Fibroblast of lung (primary cell): ENCODE measurements around the gene ENO4. TPM values are rescaled to one million over a fixed set of nuclear protein-coding genes. Genes with fewer than 3 reads are reported as not detected.

Source experiments
- DNase-seq, 2 donors: peaks; one replicate each; pipeline versions ENCODE4 v3.0.0 to v3.0.0-alpha.2; 2010; ENCODE audit warnings: low read depth in 2 of 2
- H2AFZ ChIP-seq: 2 replicates; pipeline ENCODE4 v1.5.1; 2012; ENCODE audit warnings: low read length, control low read depth, inconsistent platforms
- H3K27ac ChIP-seq: 2 replicates; pipeline ENCODE4 v1.5.1; 2011; ENCODE audit warnings: low read length, control low read depth; ENCODE audit not compliant: insufficient read depth
- H3K27me3 ChIP-seq: 2 replicates; pipeline ENCODE4 v1.5.1; 2011; ENCODE audit warnings: mild to moderate bottlenecking, low read length; ENCODE audit not compliant: control insufficient read depth, insufficient read depth
- H3K36me3 ChIP-seq: 2 replicates; pipeline ENCODE4 v1.5.1; 2011; ENCODE audit warnings: low read length; ENCODE audit not compliant: control insufficient read depth, insufficient read depth
- H3K4me1 ChIP-seq: 2 replicates; pipeline ENCODE4 v1.5.1; 2011; ENCODE audit warnings: low read length; ENCODE audit not compliant: control insufficient read depth, insufficient read depth; ENCODE audit errors: extremely low read depth
- H3K4me2 ChIP-seq: 2 replicates; pipeline ENCODE4 v1.5.1; 2011; ENCODE audit warnings: low read length, control low read depth; ENCODE audit not compliant: insufficient read depth; ENCODE audit errors: extremely low read depth
- H3K4me3 ChIP-seq, 4 experiments: fragments of 200-600 bp in 1 of 4; sonication (generic) in 1 of 4; replicated peaks in 1 of 4; 2 replicates each; pipeline ENCODE4 v1.5.1; 2011 to 2016; ENCODE audit warnings: low read length in 4 of 4, low read depth in 3 of 4, mild to moderate bottlenecking in 3 of 4, control low read depth in 2 of 4, inconsistent platforms in 1 of 4, mixed read lengths in 1 of 4; ENCODE audit not compliant: insufficient read depth in 1 of 4; ENCODE audit errors: control extremely low read depth in 1 of 4
- H3K79me2 ChIP-seq: 2 replicates; pipeline ENCODE4 v1.5.1; 2012; ENCODE audit warnings: mild to moderate bottlenecking, low read length, inconsistent platforms; ENCODE audit not compliant: control insufficient read depth, insufficient read depth
- H3K9ac ChIP-seq: 2 replicates; pipeline ENCODE4 v1.5.1; 2011; ENCODE audit warnings: mild to moderate bottlenecking, low read length, control low read depth; ENCODE audit not compliant: insufficient read depth
- H3K9me3 ChIP-seq: 2 replicates; pipeline ENCODE4 v1.5.1; 2012; ENCODE audit warnings: low read depth, low read length; ENCODE audit not compliant: control insufficient read depth, insufficient read depth
- H4K20me1 ChIP-seq: 2 replicates; pipeline ENCODE4 v1.5.1; 2011; ENCODE audit warnings: low read length; ENCODE audit not compliant: control insufficient read depth, insufficient read depth; ENCODE audit errors: extremely low read depth
- EZH2 ChIP-seq: IDR thresholded peaks from 2 replicates; pipeline ENCODE4 v1.5.1; 2012; ENCODE audit warnings: low read length, control low read depth, mild to moderate bottlenecking; ENCODE audit errors: missing control alignments
- polyA plus RNA-seq, 2 donors: library from polyadenylated mRNA; depleted of rRNA in 1 of 2; stranded (reverse) in 1 of 2; unstranded in 1 of 2; fragments of >200 nt; gene quantifications; 2 replicates each; pipeline ENCODE4 v1.2.1, GENCODE V29; 2011 to 2012; ENCODE audit warnings: missing spikeins in 1 of 2
- total RNA-seq: library from RNA; depleted of rRNA; stranded (reverse); fragments of >200 nt; gene quantifications from 2 replicates; pipeline ENCODE4 v1.2.1, GENCODE V29; 2014
- TF ChIP-seq, protein P1 (sequence below), 2 donors: IDR thresholded peaks in 1 of 2; conservative IDR thresholded peaks in 1 of 2; 1 replicate in 1 of 2; 2 replicates in 1 of 2; pipeline ENCODE4 v1.5.1; 2011 to 2012; ENCODE audit warnings: low read length in 2 of 2, control low read depth in 1 of 2, inconsistent platforms in 1 of 2, low read depth in 1 of 2, mild to moderate bottlenecking in 1 of 2

The ENO4 gene
- total and polyA plus RNA-seq, 2 donors (not counting 1 experiment from before 2014, with no cell fraction given), result 0.05 to 0.66 TPM

DNA sequence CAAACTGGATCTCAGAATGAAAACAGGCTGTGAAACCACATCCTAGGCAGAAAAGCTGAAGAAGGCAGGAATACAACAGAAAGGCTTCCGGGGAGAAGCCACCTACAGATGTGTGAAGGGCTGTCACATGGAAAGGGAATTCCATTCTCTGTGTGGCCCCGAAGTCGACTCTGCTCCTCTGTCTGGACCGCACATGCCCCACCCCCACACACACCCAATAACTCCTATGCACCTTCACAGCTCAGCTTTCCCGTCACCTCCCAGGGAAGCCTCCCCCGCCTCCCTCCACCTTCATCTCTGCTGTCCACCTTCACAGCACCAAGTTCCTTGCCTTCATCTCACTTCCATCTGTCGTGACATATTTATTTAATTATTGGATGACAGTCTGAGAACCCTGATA lies 23.4 kb upstream of the ENO4 start:
- TF ChIP-seq, protein P1, sequence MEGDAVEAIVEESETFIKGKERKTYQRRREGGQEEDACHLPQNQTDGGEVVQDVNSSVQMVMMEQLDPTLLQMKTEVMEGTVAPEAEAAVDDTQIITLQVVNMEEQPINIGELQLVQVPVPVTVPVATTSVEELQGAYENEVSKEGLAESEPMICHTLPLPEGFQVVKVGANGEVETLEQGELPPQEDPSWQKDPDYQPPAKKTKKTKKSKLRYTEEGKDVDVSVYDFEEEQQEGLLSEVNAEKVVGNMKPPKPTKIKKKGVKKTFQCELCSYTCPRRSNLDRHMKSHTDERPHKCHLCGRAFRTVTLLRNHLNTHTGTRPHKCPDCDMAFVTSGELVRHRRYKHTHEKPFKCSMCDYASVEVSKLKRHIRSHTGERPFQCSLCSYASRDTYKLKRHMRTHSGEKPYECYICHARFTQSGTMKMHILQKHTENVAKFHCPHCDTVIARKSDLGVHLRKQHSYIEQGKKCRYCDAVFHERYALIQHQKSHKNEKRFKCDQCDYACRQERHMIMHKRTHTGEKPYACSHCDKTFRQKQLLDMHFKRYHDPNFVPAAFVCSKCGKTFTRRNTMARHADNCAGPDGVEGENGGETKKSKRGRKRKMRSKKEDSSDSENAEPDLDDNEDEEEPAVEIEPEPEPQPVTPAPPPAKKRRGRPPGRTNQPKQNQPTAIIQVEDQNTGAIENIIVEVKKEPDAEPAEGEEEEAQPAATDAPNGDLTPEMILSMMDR (conservative IDR thresholded peaks at IDR 0.05 in 1 of 2, IDR thresholded peaks at IDR 0.05 in 1 of 2; ENCODE audit: low read depth in 1 of 2, low read length in 2 of 2), result no peak
- no peak for TF ChIP-seq EZH2
- Histone ChIP-seq H3K9ac (no peak overlapping the region), H3K4me2 (no peak overlapping the region), H3K4me3 (no peak overlapping the region), H3K27ac (no peak overlapping the region), H3K9me3 (no peaks in the 10 kb centered on the region), H3K4me1 (no peaks in the 10 kb centered on the region), H3K36me3 (no peaks in the 10 kb centered on the region), H4K20me1 (no peaks in the 10 kb centered on the region), H2AFZ (no peak overlapping the region), H3K27me3 (no peaks in the 10 kb centered on the region), H3K79me2 (no peaks in the 10 kb centered on the region)
- no peak for DNase-seq

DNA sequence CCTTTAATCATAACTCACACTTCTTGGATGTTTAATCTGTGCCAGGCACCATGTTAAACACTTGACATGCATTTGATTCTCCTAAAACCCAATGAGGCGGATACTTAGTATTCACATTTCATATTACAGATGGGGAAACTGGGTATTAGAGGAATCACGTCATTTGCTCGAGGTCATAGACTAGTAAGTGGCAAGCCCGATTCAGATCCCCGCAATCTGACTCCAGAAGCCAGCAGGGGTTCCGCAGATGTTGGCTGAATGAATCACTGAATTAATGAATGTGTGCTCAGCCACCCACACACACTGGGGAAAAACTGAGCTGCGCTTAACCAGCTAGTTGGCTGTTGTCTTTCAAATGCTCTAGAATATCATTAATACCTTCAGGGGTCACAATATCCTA lies 22.5 kb upstream of the ENO4 start:
- Histone ChIP-seq H3K4me3 (no peak overlapping the region), H3K9ac (no peak overlapping the region), H3K27me3 (no peaks in the 10 kb centered on the region), H3K27ac (no peak overlapping the region), H3K36me3 (no peaks in the 10 kb centered on the region), H3K4me2 (no peak overlapping the region), H3K9me3 (no peaks in the 10 kb centered on the region), H3K4me1 (no peaks in the 10 kb centered on the region), H3K79me2 (no peaks in the 10 kb centered on the region), H2AFZ (no peak overlapping the region), H4K20me1 (no peaks in the 10 kb centered on the region)
- peak in 1 of 2 donors; percentile 96 for DNase-seq
- no peak for TF ChIP-seq EZH2

DNA sequence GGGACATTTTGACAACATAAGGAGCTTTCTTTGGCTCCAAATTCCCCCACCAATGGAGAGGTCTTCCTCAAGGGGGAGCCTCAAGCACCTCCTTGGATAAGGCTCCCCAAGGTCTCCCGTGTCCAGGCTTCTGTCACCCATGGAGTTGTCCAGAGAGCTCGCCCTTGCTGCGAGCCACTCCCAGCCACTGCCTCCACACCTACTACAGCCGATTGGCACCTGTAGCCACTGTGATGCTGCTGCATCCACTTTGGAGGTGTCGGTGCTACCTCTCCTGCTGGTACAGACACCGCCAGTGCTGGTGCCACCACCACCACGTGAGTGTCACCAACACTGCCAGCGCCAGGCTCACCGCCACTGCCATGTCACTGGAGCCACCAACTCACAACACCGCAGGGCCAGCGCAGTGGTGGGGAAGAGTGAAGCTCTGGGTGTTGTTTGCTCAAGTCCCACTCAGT lies 22.1 kb upstream of the ENO4 start:
- H3K27me3 ChIP-seq, result no peaks in the 10 kb centered on the region

More for the DNA sequence above, 22.1 kb upstream of the ENO4 start:
- Histone ChIP-seq H3K4me1 (no peaks in the 10 kb centered on the region), H3K9ac (no peak overlapping the region), H3K27ac (no peak overlapping the region), H3K36me3 (no peaks in the 10 kb centered on the region), H2AFZ (no peak overlapping the region), H3K9me3 (no peaks in the 10 kb centered on the region), H3K4me3 (no peak overlapping the region), H3K79me2 (no peaks in the 10 kb centered on the region), H3K4me2 (no peak overlapping the region), H4K20me1 (no peaks in the 10 kb centered on the region)
- no peak for TF ChIP-seq EZH2
- TF ChIP-seq, protein P1 (conservative IDR thresholded peaks at IDR 0.05 in 1 of 2, IDR thresholded peaks at IDR 0.05 in 1 of 2; ENCODE audit: low read depth in 1 of 2, low read length in 2 of 2), result no peak
- no peak for DNase-seq
